Pulmonary artery endothelial cell (primary cell): ENCODE measurements around the gene EEIG2. TPM values are rescaled to one million over a fixed set of nuclear protein-coding genes. Genes with fewer than 3 reads are reported as not detected.
"Not testable (repeated sequence)": the region's sequence is repeated elsewhere in the genome, so short reads cannot be mapped to it uniquely, and the experiment has no call there.

Experiments
- DNase-seq: peaks from one replicate; pipeline ENCODE4 v3.0.0-alpha.2; 2011; ENCODE audit warnings: low read depth, low spot score
- total RNA-seq: library from RNA; depleted of rRNA; stranded (reverse); fragments of >200 nt; gene quantifications from 2 replicates; pipeline ENCODE4 v1.2.3, GENCODE V29; 2014

EEIG2 gene
- total RNA-seq, 1 donor from 2014 or later, result 4.3 TPM

DNA sequence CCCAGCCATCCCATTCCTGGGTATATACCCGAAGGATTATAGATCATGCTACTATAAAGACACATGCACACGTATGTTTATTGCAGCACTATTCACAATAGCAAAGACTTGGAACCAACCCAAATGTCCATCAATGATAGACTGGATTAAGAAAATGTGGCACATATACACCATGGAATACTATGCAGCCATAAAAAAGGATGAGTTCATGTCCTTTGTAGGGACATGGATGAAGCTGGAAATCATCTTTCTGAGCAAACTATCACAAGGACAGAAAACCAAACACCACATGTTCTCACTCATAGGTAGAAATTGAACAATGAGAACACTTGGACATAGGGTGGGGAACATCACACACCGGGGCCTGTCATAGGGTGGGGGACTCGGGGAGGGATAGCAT, 12.4 kb upstream of the EEIG2 start:
- DNase-seq, result not testable (repeated sequence)

DNA sequence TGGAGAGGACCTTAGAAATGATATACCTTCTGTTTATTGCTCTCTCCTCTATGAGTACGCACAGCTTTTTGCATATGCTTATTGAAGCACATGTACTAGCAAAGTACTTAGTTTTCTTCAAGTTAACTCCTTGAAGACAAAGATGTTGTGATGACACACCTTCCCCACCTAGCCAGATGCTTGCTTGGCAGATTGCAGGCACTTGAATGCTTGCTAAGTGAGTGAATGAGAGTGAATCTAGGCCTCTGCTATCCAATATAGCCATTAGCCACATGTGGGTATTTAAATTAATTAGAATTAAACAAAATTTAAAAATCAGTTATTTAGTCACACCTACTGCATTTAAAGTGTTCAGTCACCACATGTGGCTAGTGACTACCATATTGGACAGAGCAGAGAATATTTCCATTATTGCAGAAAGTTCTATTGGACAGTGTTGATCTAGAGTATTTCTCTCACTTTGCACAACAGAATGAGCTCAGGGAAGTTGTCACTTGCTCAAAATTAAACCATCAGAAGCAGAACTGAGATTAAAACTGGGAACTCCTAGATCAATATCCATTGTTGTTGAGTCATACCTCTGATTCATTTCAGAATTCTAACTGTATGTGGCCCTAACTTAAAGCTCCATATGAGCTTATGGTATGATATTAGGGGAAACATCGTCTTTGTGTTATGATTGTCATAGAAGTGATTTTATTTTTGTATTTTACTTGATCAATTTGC, 8.6 kb upstream of the EEIG2 start:
- DNase-seq, result no peak

DNA sequence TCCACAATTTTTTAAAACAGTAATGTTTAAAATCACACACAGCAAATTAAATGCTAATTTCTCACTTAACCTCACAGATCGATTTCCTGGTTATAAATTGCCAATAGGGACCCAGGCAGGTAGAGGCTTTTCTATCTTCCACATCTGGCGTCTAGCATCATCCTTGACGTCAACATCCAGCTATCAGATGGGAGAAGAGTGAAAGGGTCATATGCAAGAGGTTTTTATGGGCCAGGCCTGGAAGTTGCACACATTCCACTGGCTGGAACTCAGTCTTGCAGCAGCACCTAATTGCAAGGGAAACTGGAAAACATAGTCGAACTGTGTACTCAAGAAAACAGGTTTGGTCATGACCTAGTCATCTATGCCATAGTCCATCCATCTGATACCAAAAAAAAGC, 6.0 kb upstream of the EEIG2 start:
- DNase-seq, result no peak

DNA sequence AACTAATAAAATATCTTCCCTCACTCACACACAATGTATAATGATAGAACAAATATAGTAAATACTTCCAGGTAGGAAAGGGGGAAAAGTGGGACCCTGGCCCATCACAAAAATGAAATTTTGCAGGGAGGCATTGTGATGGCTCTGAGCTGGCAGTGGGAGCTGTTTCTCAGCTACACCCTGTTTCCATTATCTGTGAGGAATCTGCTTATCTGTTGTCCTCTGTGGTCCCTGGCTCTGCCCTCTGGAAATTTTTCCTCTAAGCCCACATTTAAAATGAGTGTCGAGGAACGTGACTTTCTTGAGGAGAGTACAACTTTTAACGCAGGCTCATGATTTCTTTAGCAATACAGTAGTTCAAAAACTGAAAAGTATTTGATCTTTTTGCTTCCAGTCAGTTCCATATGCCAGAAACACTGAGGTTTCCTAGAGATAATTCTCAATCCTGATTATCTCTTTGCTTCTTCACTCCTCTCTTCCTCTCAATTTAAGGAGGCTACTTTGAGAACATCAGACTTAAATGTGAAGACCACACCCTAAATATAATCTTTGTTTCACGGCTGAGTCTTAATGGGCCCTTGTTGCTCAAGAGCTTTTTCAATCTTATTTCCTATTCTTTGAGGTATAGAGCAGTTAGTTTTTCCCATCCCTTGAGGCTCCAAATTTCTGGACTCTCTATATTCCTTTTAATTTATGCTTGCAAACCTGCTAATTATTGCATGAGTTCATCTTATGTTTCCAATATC, 5.0 kb upstream of the EEIG2 start:
- DNase-seq, result no peak

DNA sequence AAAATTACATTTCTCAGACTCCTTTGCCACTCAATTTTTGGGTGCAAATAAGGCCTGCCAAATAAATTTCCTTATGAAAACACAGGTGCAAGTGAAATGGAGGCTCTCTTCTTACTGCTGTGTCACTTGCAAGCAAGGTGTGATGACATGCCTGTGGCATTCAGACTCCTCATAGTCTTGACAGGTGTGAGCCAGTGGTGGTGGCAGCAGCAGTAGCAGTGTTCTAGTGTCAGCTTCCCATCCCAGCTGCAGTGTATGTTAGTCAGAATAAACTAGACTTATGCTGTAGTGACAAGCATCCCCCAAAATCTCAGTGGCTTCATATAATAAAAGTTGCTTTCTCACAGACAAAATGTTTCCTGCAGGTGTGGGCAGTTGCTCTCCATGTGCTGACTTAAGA, 3.8 kb upstream of the EEIG2 start:
- no peak for DNase-seq

DNA sequence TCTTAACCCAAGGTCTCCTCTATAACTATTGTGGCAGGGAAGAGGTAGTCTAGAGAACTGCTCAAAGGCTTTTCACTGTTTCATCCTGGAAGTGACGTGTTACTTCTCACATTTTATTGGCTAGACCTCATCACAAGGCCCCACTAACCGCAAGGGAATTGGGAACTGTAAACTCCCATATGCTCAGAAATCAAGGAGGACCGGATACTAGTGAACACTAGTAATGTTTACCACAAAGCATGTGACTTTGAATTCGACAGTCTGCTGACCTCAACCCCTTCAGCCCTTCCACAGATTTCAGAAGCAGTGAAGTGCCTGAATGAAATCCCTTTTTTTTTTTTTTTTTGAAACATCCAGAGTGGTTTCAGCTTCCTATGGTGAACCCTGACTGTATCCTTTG, 3.4 kb upstream of the EEIG2 start:
- no peak for DNase-seq

DNA sequence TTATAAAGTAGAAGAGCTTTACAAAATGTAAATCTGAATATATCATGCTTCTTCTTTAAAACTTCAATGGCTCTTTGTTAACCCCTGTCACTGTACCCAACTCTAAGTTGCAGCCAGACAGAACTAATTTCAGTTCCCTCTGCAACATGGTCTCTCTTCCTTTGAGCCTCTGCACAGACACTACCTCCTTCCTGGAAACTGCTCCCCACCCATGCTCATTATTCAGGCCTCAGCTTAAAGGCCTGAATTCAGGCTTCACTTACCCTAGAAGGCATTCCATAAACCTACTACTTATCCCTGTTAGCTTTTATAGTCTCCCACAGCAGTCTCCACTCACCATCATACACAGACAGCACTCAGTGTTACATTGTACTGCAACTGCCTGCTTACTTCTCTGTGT, 2.6 kb upstream of the EEIG2 start:
- DNase-seq, result no peak

DNA sequence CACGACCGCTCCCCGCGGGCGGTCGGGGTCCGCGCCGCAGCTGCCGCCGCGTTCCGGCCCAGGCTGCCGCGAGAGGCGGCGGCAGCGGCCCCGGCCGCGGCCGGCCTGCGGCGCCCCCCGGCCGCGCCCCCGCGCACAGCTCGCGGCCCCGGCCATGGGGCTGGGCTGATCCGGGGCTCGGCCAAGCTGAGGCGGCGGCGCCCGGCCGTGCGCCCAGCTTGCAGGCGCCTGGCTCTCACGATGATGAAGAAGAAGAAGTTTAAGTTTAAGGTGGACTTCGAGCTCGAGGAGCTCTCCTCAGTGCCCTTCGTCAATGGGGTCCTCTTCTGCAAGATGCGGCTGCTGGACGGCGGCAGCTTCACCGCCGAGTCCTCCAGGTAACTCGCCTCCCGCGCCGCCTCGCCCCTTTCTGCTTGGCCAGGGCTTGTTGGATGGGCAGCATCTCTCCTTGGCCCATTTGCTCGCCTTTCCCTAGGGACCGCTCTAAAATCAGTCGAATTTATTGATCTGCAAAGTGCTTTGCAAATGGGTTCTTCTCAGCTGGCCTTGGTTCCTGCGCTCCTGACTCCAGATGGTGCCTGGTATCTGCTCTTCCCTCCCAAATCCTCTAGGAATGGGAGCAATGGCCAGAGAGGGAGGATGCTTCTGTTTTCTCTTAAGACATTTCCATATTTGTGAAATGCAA, 431 bp downstream of the EEIG2 start:
- DNase-seq, result no peak

DNA sequence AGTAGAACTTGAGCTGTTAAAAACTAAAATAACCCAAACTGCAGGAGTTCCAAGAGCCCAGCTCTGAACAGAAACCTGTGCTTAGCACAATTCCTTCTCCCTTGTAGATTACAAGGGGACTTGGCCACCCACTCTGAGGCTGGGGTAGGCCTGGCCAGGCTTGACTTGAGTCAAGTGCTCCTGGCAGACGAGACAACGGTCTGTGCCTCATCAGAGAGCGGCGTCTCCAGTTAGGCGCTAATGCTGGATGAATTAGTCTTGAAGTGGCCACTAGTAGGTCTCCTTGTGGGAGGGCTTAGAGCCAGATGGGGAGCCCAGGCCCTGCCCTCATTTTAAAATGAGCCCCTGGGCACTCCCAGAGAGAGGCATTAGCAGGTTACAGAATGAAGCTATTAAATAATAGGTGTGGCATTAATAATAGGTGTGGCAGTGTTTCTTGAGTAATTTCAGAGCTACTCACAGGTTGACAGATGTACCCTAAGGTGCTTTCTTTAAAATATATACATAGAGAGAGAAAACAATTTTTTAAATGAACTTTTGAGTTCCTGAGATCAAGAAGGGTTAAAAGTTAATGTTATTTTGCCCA, 1.1 kb downstream of the EEIG2 start:
- DNase-seq, result no peak

DNA sequence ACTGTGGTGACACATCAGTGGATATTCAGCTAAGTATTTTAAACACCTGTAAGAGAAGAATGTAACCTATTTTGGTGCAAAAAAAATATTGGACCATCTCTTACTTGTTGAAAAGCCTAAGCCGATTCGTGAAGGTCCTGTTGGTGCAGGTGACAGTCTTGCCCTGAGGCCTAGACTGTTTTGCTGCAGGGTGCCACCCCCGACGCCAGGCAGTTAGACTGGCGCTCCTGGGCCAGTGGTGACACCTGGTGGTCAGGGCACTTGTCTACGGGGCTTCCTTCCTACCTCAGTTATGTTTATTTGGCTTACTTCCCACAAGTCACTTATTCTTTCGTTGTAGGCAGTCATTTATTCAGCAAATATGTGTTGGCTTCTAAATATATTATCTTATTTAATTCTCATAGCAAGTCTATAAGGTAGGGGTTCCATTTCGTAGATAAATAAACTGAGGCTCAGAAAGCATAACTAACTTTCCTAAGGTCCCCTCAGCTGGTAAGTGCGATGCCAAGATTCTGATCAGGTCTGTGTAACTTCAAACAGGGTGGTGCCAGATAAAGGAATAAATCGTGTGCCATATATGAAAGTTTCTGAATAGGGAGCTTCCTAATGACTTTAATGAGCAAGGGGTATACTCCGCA, 1.9 kb downstream of the EEIG2 start:
- DNase-seq, result no peak

DNA sequence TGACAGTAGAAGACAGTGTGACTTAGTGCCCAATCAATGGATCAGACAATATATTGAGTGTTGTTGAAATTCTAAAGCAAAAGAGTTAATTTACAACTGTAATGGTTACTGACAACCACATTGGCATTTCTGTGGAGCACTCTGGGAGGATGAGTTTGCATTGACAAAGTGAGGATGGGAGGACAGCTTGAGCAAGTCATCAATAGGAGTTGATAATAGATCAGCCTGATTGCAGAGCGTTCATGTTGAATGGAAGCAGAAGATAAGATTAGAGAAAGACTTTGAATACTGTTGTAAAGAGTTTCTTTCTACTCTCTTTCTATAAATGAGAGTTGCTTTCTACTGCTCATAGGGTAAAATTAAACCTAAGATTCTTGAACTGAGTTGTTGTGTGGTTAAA, 3.9 kb downstream of the EEIG2 start:
- DNase-seq, result no peak

DNA sequence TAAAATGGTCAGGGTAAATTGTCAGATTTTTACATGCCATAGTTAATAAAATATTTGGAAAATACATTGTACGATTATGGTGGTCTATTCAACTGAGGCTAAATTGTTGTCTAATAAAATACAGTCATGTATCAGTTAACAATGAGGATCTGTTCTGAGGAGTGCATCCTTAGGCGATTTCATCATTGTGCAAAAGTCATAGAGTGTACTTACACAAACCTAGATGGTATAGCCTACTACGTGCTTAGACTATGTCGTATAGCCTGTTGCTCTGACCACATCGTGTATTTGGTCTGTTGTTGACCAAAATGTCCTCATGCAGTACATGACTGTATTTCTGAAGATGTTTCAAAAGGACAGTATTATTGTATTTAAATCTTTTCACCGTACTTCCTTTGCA, 5.2 kb downstream of the EEIG2 start:
- no peak for DNase-seq

DNA sequence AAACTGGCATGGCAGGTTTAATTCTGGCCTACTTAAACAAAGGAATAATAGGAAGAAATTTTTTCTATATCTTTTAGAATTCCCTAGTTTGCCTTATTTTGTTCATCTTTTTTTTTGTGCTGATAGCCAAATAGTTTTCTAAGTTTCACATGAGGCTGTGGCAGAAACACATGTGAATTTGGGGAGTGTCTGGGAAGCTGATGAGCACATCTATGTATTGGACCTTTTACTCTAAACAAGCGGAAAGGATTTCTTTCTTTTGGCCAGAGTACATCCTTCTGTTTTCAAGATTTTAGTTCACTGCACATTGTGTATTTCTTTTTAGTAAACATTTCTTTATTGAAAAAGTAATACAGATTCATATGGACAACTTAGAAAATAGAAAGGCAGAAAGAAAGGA, 5.6 kb downstream of the EEIG2 start:
- DNase-seq, result no peak

DNA sequence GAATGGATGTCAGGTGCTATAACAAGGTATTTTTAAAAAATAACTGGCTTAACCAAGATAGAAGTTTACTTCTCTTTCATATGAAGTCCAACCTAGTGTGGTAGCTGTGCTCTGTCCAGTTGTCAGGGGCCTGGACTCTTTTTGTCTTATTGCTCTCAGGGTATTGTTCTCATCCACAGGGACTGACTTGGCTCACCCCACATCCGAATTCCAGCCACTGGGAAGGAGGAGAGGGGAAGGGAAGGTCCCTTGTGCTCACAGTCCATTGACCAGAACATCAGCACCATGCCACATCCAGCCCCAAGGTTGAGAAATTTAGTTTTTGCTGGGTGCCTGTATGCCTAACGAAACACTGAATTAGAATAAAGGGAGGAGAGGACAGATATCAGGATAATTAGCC, 8.7 kb downstream of the EEIG2 start:
- no peak for DNase-seq

DNA sequence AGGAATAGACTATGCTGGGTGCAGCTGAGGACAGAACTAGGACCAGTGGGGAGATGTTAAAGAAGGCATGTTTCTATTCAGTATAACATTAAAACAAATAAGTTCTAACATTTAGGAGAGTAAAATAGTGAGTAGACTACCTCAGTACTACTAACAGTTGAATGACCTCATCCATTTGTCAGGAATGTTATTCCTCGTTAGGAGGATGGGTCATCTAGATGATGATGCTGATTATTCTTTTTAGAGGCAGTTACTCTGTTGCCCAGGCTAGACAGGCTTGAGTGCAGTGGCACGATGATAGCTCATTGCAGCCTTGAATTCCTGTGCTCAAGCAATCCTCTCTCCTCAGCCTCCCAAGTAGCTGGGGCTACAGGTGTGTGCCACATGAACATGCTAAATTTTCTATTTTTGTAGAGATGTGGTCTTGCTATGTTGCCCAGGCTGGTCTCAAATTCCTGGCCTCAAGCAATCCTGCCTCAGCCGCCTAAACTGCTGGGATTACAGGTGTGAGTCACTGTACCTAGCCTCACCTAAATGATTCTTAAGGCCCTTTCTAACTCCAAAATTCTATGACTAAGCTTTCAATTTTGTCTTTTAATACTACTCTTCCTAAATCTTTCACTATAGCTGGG, 9.3 kb downstream of the EEIG2 start:
- DNase-seq, result no peak

DNA sequence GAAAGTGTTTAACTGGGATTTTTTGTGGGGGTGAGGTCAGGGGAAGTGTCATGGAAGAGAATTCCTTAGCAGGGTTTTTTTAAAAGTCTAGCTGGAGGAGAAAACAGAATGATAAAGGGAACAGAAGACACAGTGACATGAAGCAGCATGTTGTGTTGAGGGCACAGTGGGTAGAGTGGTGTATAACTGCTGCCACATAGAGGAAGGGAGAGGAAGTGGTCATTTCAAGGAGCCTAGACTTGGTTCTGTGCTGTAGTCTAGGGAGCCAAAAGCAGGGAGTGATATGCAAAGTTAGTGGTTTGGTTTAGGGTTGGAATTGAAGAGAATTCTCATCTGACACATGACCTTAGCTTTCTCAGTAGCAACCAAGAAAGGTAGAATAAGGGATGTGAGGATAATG, 10.2 kb downstream of the EEIG2 start:
- DNase-seq, result no peak

DNA sequence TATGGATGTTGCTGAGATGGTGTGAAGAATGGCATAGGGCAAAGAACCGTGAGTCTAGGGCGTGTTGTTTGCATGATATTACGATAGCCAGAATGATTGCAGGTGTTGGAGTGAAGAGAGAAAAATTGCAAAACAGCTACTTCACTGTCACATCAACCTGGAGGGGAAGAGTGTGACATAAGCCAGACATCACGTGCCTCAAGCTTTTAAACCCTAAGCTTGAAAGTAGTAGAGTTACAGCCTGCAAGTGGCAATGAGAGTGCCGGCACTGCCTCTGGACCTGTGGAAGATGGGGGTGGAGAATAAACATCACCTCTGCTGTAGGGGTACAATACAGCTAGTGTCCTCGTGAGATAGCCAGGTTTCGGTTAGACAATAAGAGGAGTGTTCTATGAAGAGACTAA, 11.1 kb downstream of the EEIG2 start:
- DNase-seq, result no peak

DNA sequence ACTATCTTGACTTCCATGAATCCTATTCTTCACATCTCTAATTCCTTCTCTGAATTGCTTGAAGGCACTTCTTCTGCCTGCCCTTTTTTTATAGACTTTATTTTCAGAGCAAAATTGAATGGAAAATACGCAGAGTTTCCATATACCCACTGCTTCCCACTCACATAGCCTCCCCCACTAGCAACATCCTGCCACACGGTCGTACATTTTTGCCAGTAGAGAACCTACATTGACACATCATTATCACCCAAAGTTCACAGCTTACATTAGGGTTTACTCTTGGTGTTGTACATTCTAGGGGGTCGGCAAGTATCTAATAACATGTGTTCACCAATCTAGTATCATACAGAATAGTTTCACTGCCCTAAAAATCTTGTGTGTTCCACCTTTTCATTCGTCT, 12.3 kb downstream of the EEIG2 start:
- DNase-seq, result no peak

DNA sequence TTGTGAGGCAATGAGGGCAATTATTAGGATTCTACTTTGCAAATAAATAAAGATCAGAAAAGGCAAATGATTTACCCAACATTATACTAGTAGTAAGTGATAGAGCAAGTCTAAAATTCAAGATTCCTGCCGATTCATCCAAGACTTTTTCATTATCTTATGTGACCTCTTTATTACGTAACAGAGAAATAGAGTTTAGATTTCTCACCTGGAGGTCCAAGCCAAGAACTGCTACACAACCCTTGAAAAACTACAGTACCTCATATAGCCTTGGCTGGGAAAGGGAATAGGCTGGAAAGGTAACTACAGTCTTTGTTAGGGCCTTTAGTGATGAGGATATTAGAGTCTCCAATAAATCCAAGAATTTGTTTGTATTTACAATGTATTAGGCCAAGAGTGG, 13.3 kb downstream of the EEIG2 start:
- no peak for DNase-seq

DNA sequence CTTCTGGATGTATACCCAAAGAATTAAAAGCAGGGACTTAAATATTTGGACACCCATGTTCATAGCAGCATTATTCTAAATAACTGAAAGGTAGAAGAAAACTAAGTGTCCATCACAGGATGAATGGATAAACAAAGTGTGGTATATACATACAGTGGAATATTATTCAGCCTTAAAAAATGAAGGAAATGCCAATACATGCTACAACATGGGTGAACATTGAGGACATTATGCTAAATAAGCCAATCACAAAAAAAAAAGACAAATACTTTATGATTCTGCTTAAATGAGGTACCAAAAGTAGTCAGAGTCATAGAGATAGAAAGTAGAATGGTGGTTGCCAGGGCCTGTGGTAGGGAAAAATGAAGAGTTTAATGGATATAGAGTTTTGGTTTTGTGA, 14.1 kb downstream of the EEIG2 start:
- DNase-seq, result no peak

DNA sequence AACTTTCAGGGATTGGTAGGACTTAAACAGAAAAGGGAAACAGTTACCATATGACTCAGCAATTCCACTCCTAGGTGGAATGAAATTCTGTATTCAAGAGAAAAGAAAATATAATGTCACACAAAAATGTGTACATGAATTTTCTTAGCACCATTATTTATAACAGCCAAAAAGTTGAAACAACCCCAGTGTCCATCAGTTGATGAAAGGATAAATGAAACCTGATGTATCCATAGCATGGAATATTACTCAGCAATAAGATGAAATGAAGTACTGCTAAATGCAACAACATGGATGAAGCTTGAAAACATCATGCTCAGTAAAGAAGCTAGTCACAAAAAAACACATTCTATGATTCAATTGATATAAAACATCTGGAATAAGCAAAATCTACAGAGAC, 15.5 kb downstream of the EEIG2 start:
- no peak for DNase-seq
